Panc1 (cell line): Measurements from ENCODE around the gene SH3BP2. TPM values are rescaled to one million over a fixed set of nuclear protein-coding genes. Genes with fewer than 3 reads are reported as not detected.

Experiments
- ATAC-seq: fragments of 200-7000 bp; cut with Tn5 transposase; 2 replicates; pipeline ENCODE4 v1.9.1; 2020; ENCODE audit warnings: mild to moderate bottlenecking, moderate library complexity
- BruUV-seq: library from RNA; stranded (reverse); fragments of 400-500 nt; replicated peaks from 2 replicates; lab custom pipeline; 2021; lab: Mats Ljungman, UMichigan
- CTCF ChIA-PET: fragments of 300-600 bp; sonication (Branson Sonifier 250); formaldehyde crosslinking; loops from one replicate; lab custom pipeline; 2022; ENCODE audit warnings: antibody characterized with exemption; lab: Charles Lee
- POLR2A ChIA-PET: fragments of 300-600 bp; sonication (Branson Sonifier 250); formaldehyde crosslinking; loops from one replicate; lab custom pipeline; 2022; ENCODE audit warnings: antibody characterized with exemption; lab: Charles Lee
- DNase-seq: peaks from one replicate; pipeline ENCODE4 v3.0.0-alpha.2; 2010; ENCODE audit warnings: low read depth, low spot score
- H3K27ac ChIP-seq: 2 replicates; pipeline ENCODE4 v1.5.1; 2011; ENCODE audit warnings: mild to moderate bottlenecking, low read length, inconsistent platforms
- H3K27me3 ChIP-seq: fragments of 200-500 bp; sonication (Bioruptor generic); 2 replicates; pipeline ENCODE4 v1.6.0; 2014; ENCODE audit warnings: low read length, inconsistent platforms; ENCODE audit not compliant: control insufficient read depth, insufficient read depth
- H3K36me3 ChIP-seq: fragments of 200-500 bp; sonication (Bioruptor generic); 2 replicates; pipeline ENCODE4 v1.5.1; 2014; ENCODE audit warnings: inconsistent platforms, mild to moderate bottlenecking, low read length, moderate library complexity; ENCODE audit not compliant: control insufficient read depth, insufficient read depth
- H3K4me1 ChIP-seq: 2 replicates; pipeline ENCODE4 v1.5.1; 2011; ENCODE audit warnings: inconsistent platforms, mild to moderate bottlenecking, low read length, moderate library complexity; ENCODE audit not compliant: control insufficient read depth, insufficient read depth
- H3K4me3 ChIP-seq, 2 experiments: 2 replicates each; pipeline ENCODE4 v1.5.1; 2011 to 2012; ENCODE audit warnings: low read depth in 2 of 2, low read length in 2 of 2, mild to moderate bottlenecking in 2 of 2, inconsistent platforms in 1 of 2, moderate library complexity in 1 of 2
- H3K9me3 ChIP-seq: fragments of 200-500 bp; sonication (Bioruptor generic); 2 replicates; pipeline ENCODE4 v1.5.1; 2014; ENCODE audit warnings: low read depth, mild to moderate bottlenecking, inconsistent platforms, low read length, moderate library complexity; ENCODE audit not compliant: control insufficient read depth, insufficient read depth
- POLR2AphosphoS5 ChIP-seq: IDR thresholded peaks from 2 replicates; pipeline ENCODE4 v1.6.1; 2012; ENCODE audit warnings: mild to moderate bottlenecking, low read depth, low read length, moderate library complexity
- REST ChIP-seq, 2 experiments: IDR thresholded peaks; 2 replicates each; pipeline ENCODE4 v1.6.1; 2011 to 2012; ENCODE audit warnings: low read depth in 2 of 2, control low read depth in 1 of 2, low read length in 1 of 2, mild to moderate bottlenecking in 1 of 2, moderate library complexity in 1 of 2; ENCODE audit not compliant: insufficient read depth in 1 of 2
- SIN3A ChIP-seq: IDR thresholded peaks from 2 replicates; pipeline ENCODE4 v1.6.1; 2012; ENCODE audit warnings: low read depth, mild to moderate bottlenecking, low read length, moderate library complexity, borderline replicate concordance; ENCODE audit not compliant: insufficient read depth
- TCF7L2 ChIP-seq: IDR thresholded peaks from 2 replicates; pipeline ENCODE4 v1.6.1; 2011; ENCODE audit warnings: mild to moderate bottlenecking, low read depth, low read length, inconsistent platforms
- in situ Hi-C: cut with HindIII; loops from 2 replicates; pipeline ENCODE4 v1.10.0; 2016; ENCODE audit warnings: low sequenced_read_pairs, low pct_unique_long_range_greater_than_20kb
- intact Hi-C: fragments of 100-400 bp; cut with micrococcal nuclease; formaldehyde crosslinking; loops from one replicate; pipeline ENCODE4 v1.10.0; 2022; ENCODE audit not compliant: unreplicated experiment
- total RNA-seq: library from RNA; stranded (reverse); gene quantifications from one replicate; pipeline ENCODE4 v1.2.1, GENCODE V29; 2021; ENCODE audit not compliant: unreplicated experiment
- TF ChIP-seq, protein P1 (sequence below): fragments of 450-650 bp; IDR thresholded peaks from 2 replicates; pipeline ENCODE4 v1.5.1; 2017; ENCODE audit warnings: mild to moderate bottlenecking

SH3BP2 gene
- total RNA-seq, 1 experiment from 2014 or later: 93.4 TPM

GRCh38 chr4:2827071-2827873 lies 34.4 kb downstream of the SH3BP2 start:
- H3K27me3 ChIP-seq: no peaks in the 10 kb centered on the region
- intact Hi-C loops (no loop called here), in situ Hi-C loops (no loop called here)
- DNase-seq (no peak), ATAC-seq (no peak)
- H3K4me1 ChIP-seq: no peaks in the 10 kb centered on the region
- TF ChIP-seq, protein P1, sequence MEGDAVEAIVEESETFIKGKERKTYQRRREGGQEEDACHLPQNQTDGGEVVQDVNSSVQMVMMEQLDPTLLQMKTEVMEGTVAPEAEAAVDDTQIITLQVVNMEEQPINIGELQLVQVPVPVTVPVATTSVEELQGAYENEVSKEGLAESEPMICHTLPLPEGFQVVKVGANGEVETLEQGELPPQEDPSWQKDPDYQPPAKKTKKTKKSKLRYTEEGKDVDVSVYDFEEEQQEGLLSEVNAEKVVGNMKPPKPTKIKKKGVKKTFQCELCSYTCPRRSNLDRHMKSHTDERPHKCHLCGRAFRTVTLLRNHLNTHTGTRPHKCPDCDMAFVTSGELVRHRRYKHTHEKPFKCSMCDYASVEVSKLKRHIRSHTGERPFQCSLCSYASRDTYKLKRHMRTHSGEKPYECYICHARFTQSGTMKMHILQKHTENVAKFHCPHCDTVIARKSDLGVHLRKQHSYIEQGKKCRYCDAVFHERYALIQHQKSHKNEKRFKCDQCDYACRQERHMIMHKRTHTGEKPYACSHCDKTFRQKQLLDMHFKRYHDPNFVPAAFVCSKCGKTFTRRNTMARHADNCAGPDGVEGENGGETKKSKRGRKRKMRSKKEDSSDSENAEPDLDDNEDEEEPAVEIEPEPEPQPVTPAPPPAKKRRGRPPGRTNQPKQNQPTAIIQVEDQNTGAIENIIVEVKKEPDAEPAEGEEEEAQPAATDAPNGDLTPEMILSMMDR: no peak
- TF ChIP-seq TCF7L2 (no peak), POLR2AphosphoS5 (no peak), REST (IDR thresholded peaks at IDR 0.05; ENCODE audit: insufficient read depth in 1 of 2, low read depth in 2 of 2, low read length in 1 of 2) (no peak), SIN3A (no peak)
- ChIA-PET POLR2A (no interaction called here), CTCF (no interaction called here)
- H3K4me3 ChIP-seq: no peak overlapping the region
- TSS peak; percentile 69 for BruUV-seq
- H3K36me3 ChIP-seq: no peaks in the 10 kb centered on the region; the same call in 1 of the 2 replicates
- H3K27ac ChIP-seq: no peak overlapping the region
- H3K9me3 ChIP-seq: no peaks in the 10 kb centered on the region

GRCh38 chr4:2827874-2828751 lies 35.2 kb downstream of the SH3BP2 start:
- Histone ChIP-seq H3K27me3 (no peaks in the 10 kb centered on the region), H3K36me3 (no peaks in the 10 kb centered on the region; the same call in 1 of the 2 replicates), H3K4me3 (no peak overlapping the region), H3K9me3 (no peaks in the 10 kb centered on the region), H3K27ac (no peak overlapping the region), H3K4me1 (no peaks in the 10 kb centered on the region)
- no TSS peak for BruUV-seq
- TF ChIP-seq POLR2AphosphoS5 (no peak), REST (IDR thresholded peaks at IDR 0.05; ENCODE audit: insufficient read depth in 1 of 2, low read depth in 2 of 2, low read length in 1 of 2) (no peak), TCF7L2 (no peak), SIN3A (no peak)
- TF ChIP-seq, protein P1: no peak
- POLR2A ChIA-PET: no interaction called here
- CTCF ChIA-PET: no interaction called here
- in situ Hi-C loops: no loop called here
- intact Hi-C loops: no loop called here
- DNase-seq (no peak), ATAC-seq (no peak)
